HG02840 (cell line): ENCODE data around the gene SMU1.

ENCODE experiments used
- ATAC-seq: cut with Tn5 transposase; IDR thresholded peaks from one replicate; pipeline ENCODE4 v1.9.1; 2021; ENCODE audit warnings: mild to moderate bottlenecking, moderate library complexity, moderate number of reproducible peaks; ENCODE audit not compliant: unreplicated experiment, low FRiP score

SMU1 gene

DNA sequence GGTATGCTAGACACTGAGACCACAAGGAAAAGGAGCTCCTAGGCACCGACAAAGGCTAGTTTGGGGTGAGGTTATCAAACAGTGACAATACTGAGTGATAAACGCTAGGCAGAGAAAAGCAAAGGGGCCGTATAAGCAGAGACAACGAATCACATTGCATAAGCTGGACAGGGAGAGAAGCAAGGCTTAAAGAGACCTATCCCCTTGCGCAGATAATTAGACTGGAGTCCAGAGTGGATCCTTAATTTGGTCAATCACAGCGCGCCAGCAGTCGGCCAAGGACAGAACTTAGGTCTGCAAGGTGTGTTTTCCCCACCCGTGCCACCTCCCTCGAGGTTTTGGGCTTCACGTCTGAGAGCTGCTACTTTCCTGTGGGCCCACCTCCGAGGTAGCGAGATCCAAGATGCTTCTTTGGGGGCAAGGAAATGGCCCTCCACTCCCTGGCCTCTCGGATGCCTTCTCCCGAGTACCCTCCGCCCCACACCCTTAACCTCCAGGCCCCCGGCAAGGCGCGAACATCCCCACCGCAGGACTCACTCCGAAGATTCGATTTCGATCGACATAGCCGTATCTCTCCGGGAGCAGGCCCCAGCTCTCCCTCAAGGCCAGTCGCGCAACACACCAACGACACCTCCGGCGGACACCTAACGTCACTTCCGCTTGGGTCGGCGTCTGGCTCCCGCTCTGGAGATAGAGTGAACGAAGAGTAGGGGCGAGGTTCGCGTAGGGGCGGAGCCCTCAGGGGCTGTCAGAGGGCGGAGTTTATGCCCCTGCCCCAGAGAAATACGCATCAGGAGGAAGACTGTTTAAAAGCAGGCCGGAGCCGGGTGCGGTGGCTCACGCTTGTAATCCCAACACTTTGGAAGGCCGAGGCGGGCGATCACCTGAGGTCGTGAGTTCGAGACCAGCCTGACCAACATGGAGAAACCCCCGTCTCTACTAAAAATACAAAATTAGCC lies at the start of gene SMU1:
Gene SMU1 (minus strand): TSS at position 629 of the 959 bp plus-strand sequence. CDS start 66 bp downstream, at position 563.
- ATAC-seq, result peak; percentile 98

DNA sequence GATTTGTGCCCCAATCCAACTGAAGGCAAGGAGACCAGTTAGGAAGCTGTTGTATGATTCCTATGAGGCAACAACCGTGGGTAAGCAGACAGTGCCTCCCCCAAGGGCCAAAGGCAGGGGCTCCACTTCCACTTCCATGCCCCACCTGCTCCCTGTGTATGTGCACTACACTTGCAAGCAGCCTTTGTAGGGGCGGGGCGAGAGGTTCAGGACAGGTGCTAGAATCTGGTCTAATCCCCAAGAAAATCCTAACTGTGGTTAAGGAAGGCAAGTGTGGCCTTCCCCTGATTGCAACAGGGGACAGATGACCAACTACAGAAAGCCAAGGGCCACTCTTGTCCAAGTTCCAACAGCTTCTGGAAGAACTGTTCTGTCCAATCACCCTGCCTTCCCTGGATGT lies 49.0 kb upstream of the SMU1 start:
- ATAC-seq, result no peak

DNA sequence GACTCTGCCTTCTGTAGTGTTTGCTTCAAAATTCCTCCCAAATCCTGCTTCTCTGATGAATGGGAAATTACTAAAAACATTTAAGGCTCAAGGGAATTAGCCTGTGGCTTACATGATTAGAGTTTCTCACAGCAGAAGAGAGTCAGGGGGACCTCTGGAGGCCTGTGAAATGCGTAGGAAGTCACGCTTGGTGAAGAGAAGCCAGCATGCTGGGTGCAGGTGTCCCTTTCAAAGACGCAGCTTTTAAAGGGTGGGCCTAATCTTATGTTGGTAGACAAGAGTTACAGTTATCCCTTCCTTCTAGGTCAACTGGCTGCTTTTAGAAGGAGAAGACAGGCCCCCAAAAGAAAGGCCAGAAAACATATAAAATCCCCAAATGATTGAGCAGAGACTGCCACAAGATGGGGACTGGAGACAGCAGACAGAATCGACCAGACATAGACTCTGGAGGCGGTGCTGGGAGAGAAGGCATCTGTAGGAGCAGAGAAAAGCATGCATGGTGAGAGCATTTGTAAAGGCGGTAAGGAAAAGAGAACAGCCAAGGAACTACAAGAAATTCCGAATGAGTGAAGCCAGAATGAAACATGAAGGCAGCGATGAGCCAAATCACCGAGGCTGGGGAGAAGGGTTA lies 48.4 kb upstream of the SMU1 start:
- no peak for ATAC-seq

DNA sequence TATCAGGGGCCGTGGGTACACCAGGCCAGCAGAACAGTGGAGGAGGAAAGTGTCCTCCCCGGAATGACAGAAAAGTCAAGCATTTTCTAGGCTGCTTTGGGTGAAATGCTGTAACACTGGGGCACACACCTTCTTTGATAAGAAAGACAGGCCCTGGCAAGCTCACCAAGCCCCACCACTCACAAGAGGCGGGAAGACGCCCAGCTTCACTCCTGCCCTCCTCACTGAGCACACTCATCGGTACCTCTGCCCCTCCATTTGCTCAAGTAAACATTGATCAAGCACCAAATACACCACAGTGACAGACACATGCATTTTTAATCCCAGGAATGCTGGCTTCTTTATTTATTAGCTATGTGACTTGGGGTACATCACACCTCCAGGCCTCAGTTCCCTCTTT lies 47.6 kb upstream of the SMU1 start:
- ATAC-seq, result no peak

DNA sequence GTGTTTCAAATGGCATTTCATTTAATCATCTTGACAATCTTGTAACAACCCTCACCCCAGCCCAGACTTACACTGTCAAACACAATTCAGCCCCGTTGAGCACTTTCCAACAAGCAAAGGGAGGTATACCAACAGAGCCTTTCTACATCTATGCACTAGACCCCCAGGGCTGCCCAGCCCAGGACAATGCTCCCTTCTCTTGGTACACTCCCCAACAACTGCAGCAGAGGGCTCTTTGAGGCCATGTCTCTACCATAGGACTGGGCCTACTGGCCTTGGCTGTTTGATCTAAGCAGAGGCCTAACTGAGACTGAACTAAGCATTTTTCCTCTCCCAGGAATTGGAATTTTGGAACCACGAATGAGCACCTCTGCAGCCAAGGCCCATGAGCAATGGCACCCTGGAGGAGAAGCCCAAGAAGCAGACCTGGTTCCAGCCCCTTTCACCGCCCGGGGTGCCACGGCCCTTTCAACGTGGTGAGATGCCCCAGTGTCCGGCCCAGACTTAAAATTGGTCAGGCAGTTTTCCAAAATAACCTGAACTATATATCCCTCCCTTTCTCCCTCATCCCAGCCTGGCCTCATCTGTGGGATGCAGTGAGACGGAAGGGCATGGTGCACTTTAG lies 47.0 kb upstream of the SMU1 start:
- no peak for ATAC-seq

DNA sequence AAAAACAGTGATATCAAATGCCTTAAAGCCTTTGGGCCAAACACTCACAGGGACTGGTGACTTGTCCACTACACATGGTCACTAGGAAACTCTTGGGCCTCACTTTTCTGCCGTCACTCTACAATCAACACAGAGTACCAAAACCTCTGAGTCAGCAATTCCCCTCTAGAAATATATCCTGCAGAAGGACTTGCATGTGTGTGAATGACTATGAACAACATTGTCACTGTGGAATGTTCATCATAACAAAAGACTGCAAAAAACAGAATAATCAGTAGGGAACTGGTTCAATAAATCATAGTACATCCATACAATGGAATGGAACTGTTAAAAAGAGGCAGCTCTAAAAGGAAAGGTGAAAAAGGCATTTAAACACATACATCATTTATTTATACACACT lies 44.1 kb upstream of the SMU1 start:
- no peak for ATAC-seq

DNA sequence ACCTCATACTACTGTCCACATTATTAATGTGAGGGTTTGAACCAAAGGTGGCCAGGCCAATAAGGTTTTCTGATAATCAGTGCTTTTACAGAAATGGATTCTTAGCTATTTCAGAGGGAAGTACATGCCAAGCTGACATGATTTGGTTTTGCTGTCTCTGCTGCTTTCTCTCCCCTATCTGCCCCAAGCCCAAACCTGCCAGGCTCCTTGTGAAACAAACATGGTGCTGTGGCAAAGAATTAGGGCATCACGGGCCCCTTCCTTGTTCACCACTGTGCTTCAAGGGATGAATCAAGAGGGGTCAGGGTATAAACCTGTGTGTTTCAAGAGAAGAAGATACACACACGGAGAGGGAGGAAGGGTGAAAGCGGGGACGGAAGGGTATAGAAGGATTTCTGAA lies 41.3 kb upstream of the SMU1 start:
- ATAC-seq, result no peak

DNA sequence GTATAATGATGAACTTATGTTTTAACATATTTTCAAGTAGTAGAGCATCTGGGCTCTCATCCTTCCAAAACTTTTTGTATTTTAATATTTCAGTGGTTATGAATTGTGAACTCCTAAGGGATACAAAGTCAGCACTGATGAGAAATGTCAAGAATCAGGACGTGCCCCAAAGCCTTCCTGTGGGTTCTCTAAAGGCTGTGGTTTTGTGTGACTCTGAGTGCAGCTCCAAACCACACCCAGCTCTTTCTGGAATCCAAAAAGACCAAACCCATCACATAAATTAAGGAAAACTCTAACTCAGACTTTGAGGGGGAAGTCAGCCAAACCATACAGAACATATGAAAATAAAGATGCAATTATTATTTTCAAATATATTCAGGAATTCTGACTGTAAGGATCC lies 40.8 kb upstream of the SMU1 start:
- no peak for ATAC-seq

DNA sequence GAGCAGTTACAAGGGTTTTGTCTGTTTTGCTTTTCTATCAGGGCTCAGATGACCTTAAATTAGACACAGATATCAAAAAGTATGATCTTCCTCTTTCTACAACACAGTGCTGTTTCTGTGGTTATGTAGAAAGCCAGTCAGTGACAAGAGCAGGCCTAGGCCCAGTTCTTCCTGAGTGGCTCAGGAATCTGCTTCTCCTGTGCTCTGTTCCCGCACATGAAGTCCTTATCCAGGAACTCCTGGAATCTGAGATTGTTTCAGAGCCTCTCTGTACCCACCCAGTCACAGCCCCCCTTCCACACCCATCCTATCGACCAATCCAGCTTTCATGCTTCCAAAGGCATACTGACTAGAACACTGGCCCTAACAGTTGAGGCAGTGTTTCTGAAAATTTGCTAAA lies 40.4 kb upstream of the SMU1 start:
- ATAC-seq, result no peak

DNA sequence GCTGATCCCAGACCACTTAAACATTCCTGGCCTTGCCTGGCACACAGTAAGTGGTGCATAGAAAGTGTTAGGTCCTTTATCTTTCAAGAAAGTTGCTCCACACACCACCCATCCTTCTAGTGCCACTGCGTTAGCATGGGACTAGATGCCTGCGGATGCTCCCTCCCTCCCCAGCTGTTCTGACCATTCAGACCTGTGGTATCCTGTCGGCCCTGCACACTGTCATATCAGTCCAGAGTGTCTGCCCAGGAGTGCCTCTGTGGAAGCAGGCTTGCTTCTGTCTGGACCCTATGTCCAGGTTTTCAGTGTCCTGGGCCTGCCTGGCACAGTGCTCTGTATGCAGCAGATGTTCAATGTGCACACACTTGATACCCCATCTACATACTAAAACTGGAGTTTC lies 38.3 kb upstream of the SMU1 start:
- no peak for ATAC-seq

DNA sequence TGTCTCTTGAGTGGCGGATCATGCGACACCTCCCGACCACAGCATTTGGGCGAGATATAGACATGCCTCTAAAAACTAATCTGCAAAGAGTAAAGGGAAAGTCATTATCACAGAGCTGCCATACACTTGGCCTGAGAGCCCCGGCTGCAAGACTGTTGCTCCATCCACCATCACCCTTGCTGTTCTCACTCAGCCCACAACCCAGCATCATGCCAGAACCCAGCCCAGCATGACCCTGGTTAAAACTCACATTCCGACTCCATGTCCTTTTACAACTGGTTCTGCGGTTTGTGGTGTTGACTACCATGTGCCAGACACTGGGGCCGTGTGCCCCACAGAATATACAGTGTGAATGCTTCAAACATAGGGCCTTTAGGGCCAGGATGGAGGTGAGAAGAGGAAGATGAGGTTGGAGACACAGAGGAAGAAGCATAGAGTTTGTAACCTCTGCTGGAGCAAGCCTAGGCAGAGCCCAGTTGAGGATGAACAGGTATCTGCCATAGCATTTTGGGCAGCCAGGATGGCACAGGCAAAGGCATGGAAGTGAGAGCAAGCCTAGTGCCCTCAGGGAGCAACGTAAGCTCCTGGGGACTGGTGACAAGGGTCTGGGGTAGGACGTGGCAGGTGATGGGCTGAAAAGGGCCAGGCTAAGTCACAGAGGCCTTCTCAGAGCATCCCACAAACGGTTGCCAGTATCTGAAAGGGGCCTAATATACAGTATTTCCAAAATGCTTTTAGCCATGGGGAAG lies 37.5 kb upstream of the SMU1 start:
- no peak for ATAC-seq

DNA sequence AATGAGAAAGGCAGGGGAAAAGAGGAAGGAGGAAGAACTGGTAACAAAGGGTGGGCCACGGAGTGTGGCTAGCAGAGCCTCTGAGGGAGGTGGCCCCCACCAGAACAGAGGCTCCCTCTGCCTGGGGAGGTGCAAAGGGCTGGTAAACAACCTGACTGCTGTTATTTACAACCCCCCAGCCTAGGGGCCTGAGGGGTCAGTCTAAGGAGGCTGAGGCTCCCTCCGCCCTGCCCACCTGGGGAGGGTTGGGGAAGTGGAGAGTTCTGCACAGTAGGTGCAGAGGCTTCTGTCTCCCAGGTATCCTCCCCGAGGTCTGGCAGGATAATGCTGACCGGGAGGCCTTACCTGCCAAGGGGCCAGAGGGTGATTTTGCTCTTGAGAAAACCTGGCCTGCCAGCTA lies 35.6 kb upstream of the SMU1 start:
- ATAC-seq, result no peak

DNA sequence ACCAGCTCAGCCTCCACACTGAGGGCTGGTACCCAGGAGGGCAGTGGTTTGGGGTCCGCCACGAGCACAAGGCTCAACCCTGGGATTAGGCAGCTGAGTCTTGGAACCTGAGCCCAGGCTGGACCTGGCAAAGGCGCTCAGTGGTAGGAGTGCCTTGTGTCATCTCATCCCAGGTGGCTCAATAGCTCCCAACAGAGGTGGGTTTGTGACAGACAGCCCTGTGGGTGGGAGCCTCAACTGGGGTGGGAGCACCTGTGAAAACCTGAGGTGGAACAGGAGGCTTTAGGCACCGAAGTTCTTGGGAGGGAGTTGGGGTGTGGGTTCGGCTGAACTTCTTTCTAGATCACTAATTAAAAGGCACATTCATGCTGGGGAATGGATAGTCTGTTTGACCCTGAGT lies 35.2 kb upstream of the SMU1 start:
- ATAC-seq, result no peak

DNA sequence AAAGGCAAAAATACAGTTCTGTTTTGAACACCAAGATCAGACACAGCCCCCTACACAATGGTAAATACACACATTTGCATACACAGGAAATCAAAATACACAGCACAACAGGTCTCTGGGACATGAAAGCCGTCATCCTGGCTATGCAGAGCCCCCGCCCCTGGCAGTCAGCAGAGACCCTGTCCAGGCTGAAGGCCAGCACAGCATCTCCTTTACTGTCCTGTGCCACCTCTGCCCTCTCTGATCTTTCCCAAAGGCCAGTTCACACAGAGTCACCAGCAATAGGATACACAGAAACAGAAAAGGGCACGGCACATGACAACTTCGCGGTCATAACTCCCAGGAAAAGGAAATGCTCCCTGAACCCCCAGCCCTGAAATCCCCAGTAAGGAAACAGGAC lies 34.2 kb upstream of the SMU1 start:
- no peak for ATAC-seq

DNA sequence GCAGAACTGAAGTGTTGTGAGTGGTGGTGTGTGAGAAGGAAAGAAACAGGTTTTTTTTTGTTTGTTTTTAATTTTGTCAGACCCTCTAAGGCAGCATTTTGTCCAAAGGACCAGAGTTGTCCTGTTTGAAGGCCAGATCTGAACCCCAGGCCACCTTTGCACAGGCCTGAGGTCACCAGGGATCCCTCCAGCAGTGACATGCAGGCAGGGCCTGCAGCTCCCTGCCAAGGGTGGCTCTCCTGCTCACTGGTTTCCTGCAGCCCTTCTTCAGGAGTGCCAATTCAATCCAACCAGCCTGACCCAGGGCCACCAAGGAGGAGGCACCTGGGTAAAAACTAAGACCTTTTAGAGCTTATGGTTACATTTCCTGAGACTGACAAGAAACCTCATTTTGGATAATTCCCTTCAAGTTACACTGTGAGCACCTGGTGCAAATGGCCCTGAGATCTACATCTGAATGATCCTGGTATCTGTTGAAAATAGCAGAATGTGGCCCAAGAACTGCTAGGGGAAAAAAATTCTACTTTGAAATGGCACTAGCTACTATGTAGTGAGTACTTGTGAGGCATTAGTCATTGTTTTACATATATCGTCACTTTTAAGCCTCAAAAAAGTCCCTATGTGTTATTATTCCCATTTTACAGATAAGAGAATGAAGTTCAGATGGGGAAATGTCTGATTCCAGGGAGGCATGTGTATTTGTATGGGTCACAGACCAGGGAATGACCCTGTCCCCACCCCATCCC lies 33.5 kb upstream of the SMU1 start:
- ATAC-seq, result no peak

DNA sequence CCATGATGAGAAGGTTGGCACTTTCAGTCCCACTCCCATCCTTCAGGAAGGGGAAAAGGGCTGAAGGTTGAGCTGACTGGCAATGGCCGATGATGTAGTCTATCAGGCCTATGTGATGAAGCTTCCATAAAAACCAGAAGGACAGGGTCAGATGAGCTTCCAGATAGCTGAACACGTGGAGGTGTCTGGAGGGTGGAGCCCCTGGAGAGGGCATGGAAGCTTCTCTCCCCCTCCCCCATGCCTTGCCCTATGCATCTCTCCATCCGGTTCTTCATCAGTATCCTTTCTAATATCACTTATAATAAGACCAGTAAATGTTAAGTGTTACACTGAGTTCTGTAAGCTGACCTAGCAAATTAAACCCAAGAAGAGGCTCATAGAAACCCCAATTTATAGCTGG lies 32.6 kb upstream of the SMU1 start:
- no peak for ATAC-seq

DNA sequence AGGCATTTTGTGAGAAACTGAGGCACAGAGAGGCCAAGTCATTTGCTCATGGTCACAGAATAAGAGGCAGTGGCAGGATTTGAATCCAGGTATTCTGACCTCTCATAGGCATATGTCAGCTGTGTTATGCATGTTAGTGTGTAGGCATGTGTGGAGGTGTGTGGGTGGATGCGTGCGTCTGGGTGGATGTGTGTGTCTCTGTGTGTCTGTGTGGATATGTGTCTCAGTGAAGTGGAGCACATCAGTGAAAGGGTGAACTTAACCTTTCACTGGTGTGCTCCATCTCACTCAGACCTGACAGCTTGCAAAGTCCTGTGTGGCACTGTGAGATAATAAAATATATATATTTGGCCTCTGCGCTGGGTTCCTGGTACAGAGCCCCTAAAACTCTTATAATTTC lies 32.0 kb upstream of the SMU1 start:
- ATAC-seq, result no peak

DNA sequence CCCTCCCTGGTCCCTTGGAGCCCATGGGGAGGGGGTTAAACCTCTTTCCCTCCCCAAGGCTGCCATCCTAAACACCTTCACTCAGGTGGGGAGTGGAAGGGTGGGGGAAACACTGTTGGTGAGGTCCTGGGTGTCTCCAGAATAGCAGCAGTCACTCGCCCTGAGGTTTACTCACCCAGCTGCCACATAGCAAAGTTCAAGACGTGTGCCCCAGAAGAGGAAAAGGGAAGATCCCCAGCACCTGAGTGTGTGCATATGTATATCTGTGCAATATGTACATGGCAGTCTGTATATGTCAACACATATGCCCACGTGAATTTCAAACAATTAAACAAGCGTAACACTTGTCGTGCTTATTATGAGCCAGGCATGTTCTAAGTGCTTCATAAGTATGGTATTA lies 31.3 kb upstream of the SMU1 start:
- ATAC-seq, result no peak

DNA sequence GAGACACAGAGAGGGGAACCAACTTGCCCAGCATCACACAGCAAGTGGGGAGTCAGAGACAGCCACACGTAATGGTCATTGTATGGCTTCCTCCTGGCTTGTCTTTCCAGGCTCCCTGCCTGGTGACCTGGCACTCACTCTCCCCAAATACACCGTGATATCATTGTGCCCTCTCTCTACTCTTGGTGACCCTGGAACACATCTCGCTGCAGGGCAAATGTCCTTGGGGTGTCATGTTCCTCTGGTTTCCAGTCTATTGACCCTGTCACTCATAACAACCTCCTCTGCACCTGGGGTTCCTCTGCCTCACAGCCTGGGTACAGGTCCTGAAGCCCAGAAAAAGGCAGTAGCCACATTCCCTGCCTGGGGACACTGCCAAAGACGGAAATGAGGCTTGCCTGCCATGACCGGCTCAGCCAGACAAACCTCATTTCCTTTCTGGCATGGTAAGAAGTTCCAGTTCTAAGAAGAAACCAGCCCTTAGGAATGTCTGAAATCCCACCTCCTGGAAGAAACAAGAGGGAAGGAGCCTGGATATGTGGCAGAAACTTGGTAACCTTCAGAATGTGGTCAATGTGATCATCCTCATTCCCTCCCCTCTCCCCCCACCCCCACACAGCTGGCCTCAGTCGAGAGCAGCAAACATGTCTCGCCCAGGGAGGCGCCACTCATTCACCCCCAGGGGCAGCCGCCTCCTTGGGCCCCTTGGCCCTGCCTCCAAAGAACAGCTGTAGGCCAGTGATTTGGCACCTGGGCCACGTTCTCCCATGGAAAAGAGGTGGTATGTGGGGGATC lies 30.6 kb upstream of the SMU1 start:
- ATAC-seq, result no peak
